PC-9 (cell line): ENCODE results near the gene BFSP2.

Experiments used
- CTCF ChIP-seq: fragments of 200-600 bp; sonication (generic); conservative IDR thresholded peaks from 2 replicates; pipeline ENCODE4 v1.6.1; 2017; ENCODE audit warnings: mixed run types, antibody characterized with exemption, mild to moderate bottlenecking, moderate library complexity
- EZH2 ChIP-seq: fragments of 200-600 bp; sonication (generic); IDR thresholded peaks from 2 replicates; pipeline ENCODE4 v1.8.0; 2017; ENCODE audit warnings: antibody characterized with exemption, low read depth

- TF ChIP-seq CTCF (no peak), EZH2 (no peak)
Observed at GRCh38 chr3:133455960-133456359, 56.1 kb downstream of the BFSP2 start.
